Activated naive CD4-positive, alpha-beta T cell treated with anti-CD3 and anti-CD28 coated beads, Interleukin-2, amount 50 U/mL, for 24 hours (primary cell): ENCODE data around the gene ANKRD33B.
A peak's percentile ranks its signal among the peaks of the same experiment; 100 is the strongest.
"Not testable (repeated sequence)": the region's sequence is repeated elsewhere in the genome, so short reads cannot be mapped to it uniquely, and the experiment has no call there.

ENCODE experiments used
- H3K27ac Mint-ChIP-seq: one replicate; pipeline ENCODE4 v1.8.0; 2021; ENCODE audit warnings: mild to moderate bottlenecking, mixed read lengths
- H3K27me3 Mint-ChIP-seq: one replicate; pipeline ENCODE4 v1.8.0; 2021; ENCODE audit warnings: mixed read lengths
- H3K36me3 Mint-ChIP-seq: one replicate; pipeline ENCODE4 v1.8.0; 2021; ENCODE audit warnings: mixed read lengths
- H3K4me1 Mint-ChIP-seq: one replicate; pipeline ENCODE4 v1.8.0; 2021; ENCODE audit warnings: mixed read lengths
- H3K4me3 Mint-ChIP-seq: one replicate; pipeline ENCODE4 v1.8.0; 2021; ENCODE audit warnings: mild to moderate bottlenecking, mixed read lengths
- H3K9me3 Mint-ChIP-seq: one replicate; pipeline ENCODE4 v1.8.0; 2021; ENCODE audit warnings: mixed read lengths

ANKRD33B gene

GRCh38 chr5:10563110-10563944 lies 543 bp upstream of the ANKRD33B start:
- peaks cover 19% of the 10 kb centered on the region for H3K4me1 Mint-ChIP-seq
- H3K27me3 Mint-ChIP-seq = no peaks in the 10 kb centered on the region
- no peaks in the 10 kb centered on the region for H3K9me3 Mint-ChIP-seq
- no peak overlapping the region for H3K27ac Mint-ChIP-seq
- H3K4me3 Mint-ChIP-seq = peak overlapping the region; percentile 23
- no peaks in the 10 kb centered on the region for H3K36me3 Mint-ChIP-seq

DNA sequence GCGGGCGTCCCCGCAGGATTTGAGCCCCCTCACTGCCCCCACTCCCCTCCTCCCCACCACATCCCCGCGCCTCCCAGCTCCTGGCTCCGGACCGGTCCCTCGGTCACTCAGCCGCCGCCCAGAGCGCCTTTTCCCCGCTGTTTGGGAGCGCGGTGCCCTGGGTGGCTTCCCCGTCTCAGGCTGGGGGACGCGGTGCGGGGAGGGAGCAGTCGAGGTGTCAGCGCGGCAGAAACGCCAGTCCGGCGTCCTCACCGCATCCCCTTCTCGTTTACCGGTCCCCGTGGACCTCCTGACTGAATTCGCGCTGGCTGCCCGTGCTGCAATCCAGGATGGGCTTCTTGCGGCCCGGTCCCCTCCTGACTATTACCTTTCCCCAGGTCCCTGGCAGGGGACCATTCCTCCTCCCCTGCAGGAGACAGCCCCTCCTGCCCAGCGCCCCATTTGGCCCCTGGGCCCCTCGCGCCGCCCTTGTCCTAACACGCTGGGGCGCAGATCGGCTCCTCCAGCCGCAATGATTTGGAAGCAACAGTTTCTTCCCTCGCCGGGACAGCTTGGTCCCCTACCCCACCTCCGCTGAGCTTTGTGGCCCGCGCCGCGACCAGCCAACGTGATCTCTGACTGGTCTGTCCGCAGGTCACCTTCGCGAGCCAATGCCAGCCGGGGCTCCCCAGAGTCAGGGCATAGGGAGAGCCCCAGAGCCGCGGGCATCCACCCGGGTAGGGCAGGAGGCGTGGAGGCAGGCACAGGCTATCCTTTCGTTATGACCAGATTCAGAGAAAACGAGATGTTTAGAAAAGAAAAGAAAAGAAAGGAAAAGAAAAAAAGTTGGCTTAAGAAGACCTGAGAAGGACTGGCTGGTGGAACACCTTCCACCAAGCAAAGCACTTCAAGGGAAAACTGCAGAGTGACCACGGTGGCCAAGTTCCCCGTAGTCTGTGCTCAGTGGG lies 1.2 kb downstream of the ANKRD33B start:
- no peaks in the 10 kb centered on the region for H3K27me3 Mint-ChIP-seq
- H3K4me1 Mint-ChIP-seq = peaks cover 19% of the 10 kb centered on the region
- H3K36me3 Mint-ChIP-seq = no peaks in the 10 kb centered on the region
- H3K27ac Mint-ChIP-seq = peak overlapping the region; percentile 38
- H3K9me3 Mint-ChIP-seq = no peaks in the 10 kb centered on the region
- H3K4me3 Mint-ChIP-seq = peak overlapping the region; percentile 86

DNA sequence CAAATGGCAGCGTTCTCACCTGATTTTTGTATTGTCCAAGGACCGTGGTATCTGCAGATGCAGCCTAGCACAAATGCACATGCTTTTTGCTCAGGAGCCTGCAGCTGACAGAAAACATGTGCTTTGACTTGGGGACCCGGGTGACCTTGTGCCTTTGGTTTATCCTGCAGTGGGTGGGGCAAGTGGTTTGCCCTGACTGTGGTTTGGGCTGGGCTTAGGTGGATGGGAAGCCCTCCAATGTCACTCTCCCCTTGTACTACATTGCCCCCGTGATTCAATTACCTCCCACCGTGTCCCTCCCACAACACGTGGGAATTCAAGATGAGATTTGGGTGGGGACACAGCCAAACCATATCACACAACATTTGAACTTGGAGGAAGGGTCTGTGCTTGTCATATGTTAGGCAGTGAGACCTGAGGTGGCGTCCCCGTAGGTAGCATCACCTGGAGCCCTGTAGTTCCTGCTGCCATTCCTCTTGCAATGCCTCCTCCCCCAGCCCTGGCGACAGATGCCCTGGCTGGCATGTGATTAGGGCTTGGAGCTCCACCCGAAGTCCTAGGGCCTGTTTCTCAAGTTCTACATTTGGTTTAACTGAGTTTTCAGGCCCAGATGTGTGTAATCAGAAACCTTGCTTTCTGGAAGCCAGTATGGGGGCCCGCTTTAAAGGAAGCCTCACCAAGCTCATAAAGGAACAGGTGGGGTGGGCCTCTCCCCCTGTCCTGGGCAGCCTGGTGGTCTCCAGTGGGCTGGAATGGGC lies 2.1 kb downstream of the ANKRD33B start:
- Mint-ChIP-seq H3K9me3 (no peaks in the 10 kb centered on the region), H3K36me3 (no peaks in the 10 kb centered on the region), H3K4me3 (peak overlapping the region; percentile 86), H3K4me1 (peaks cover 19% of the 10 kb centered on the region), H3K27ac (peak overlapping the region; percentile 59), H3K27me3 (no peaks in the 10 kb centered on the region)

DNA sequence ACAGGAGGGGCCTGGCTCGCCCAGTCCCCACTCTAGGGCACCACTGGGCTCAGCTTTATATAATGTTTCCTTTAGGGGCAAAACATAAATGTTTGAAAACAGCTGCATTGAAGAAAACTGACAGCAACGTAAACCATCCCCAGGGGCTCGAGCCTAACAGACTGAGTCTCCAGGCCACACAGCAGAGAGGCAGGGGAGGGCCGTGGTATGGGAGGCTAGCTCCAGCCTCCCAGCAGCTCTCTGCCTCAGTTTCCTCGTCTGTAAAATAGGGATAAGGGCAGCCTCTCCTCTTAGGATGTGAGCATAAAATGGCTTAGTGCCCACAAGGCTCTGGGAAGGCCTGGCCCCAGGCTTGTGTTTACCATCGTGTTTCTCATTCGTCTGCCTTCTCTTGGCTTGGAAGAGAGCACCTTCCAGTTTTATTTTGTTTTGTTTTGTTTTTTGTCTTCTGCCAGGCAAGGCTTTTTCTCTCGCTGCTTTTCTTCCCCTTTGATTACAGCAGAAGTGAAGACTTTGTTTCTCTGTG lies 2.7 kb downstream of the ANKRD33B start:
- H3K4me1 Mint-ChIP-seq = peaks cover 19% of the 10 kb centered on the region
- no peaks in the 10 kb centered on the region for H3K9me3 Mint-ChIP-seq
- no peaks in the 10 kb centered on the region for H3K27me3 Mint-ChIP-seq
- no peaks in the 10 kb centered on the region for H3K36me3 Mint-ChIP-seq
- H3K4me3 Mint-ChIP-seq = no peak overlapping the region
- no peak overlapping the region for H3K27ac Mint-ChIP-seq

DNA sequence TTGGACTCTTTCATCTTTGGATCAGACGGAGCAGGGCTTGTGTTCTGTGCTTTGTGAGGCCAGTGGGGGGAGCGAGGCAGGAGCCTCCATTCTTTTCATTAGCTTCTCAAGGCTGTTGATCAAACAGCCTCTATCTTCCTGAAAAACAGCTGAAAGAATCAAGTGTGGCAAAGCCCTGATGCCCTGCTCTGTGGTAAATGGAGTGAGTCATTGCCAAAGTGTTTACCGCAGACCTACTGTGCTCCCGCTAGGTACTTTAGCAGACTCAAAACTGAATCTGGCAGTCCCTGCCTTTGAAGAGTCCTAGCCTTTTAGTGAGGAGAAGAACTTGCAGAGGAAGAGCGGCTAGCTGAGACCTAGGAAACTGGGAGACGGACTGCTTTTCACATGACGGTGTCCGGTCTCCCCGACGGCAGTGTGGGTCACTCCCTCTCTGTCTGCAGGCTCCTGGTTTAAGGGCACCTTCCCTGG lies 3.3 kb downstream of the ANKRD33B start:
- H3K9me3 Mint-ChIP-seq = no peaks in the 10 kb centered on the region
- H3K27ac Mint-ChIP-seq = no peak overlapping the region
- peaks cover 17% of the 10 kb centered on the region for H3K4me1 Mint-ChIP-seq
- no peak overlapping the region for H3K4me3 Mint-ChIP-seq
- no peaks in the 10 kb centered on the region for H3K36me3 Mint-ChIP-seq
- H3K27me3 Mint-ChIP-seq = no peaks in the 10 kb centered on the region

GRCh38 chr5:10567781-10568321 lies 4.0 kb downstream of the ANKRD33B start:
- peaks cover 14% of the 10 kb centered on the region for H3K4me1 Mint-ChIP-seq
- no peak overlapping the region for H3K4me3 Mint-ChIP-seq
- H3K27ac Mint-ChIP-seq = no peak overlapping the region

GRCh38 chr5:10570540-10570939 lies 6.7 kb downstream of the ANKRD33B start:
- not testable (repeated sequence) for H3K9me3 Mint-ChIP-seq, H3K4me1 Mint-ChIP-seq, H3K27me3 Mint-ChIP-seq, H3K36me3 Mint-ChIP-seq, H3K4me3 Mint-ChIP-seq, H3K27ac Mint-ChIP-seq

More at GRCh38 chr5:10567781-10568321, 4.0 kb downstream of the ANKRD33B start:
- Mint-ChIP-seq H3K36me3 (no peaks in the 10 kb centered on the region), H3K9me3 (no peaks in the 10 kb centered on the region), H3K27me3 (no peaks in the 10 kb centered on the region)

GRCh38 chr5:10572451-10572850 lies 8.6 kb downstream of the ANKRD33B start:
- H3K4me1 Mint-ChIP-seq = no peaks in the 10 kb centered on the region
- H3K4me3 Mint-ChIP-seq = no peak overlapping the region
- H3K27me3 Mint-ChIP-seq = no peaks in the 10 kb centered on the region
- H3K27ac Mint-ChIP-seq = no peak overlapping the region
- peaks cover 2% of the 10 kb centered on the region for H3K36me3 Mint-ChIP-seq
- H3K9me3 Mint-ChIP-seq = no peaks in the 10 kb centered on the region

GRCh38 chr5:10573487-10574145 lies 9.7 kb downstream of the ANKRD33B start:
- no peak overlapping the region for H3K4me3 Mint-ChIP-seq
- H3K4me1 Mint-ChIP-seq = peaks cover 5% of the 10 kb centered on the region
- H3K36me3 Mint-ChIP-seq = peaks cover 2% of the 10 kb centered on the region
- H3K9me3 Mint-ChIP-seq = no peaks in the 10 kb centered on the region
- no peaks in the 10 kb centered on the region for H3K27me3 Mint-ChIP-seq
- H3K27ac Mint-ChIP-seq = peak overlapping the region; percentile 12

GRCh38 chr5:10574879-10575278 lies 11.0 kb downstream of the ANKRD33B start:
- not testable (repeated sequence) for H3K27me3 Mint-ChIP-seq, H3K9me3 Mint-ChIP-seq, H3K27ac Mint-ChIP-seq, H3K36me3 Mint-ChIP-seq, H3K4me3 Mint-ChIP-seq
- H3K4me1 Mint-ChIP-seq = peaks cover 15% of the 10 kb centered on the region

DNA sequence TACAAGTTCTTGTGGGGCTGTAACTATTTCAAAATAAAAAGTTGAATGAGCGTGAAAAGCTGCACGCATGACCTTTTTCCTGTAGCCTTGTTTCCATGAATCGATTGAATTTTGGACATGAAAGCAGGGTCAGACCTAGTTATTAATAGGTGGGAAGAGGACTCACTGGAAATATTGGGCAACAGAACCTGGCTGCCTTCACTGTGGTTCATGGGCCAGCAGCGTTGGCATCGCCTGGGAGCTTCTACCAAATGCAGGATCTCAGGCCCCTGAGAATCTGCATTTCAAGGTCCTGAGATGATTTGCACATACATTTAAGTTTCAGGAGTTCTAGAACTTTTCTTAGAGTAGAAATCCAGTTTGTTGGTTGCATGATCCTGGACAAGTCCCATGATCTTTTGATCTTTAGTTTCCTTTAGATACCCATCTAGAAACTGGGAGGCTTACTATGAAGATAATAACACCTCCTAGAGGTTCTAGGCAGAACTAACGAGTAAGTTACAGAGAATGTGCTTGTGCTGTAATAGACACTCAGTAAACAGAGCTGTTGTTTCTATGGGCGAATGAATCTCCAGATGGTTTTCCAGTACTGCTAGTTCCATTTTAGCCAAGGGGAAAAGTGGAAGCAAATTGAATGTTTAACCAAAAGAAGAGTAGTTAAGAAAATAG lies 12.4 kb downstream of the ANKRD33B start:
- Mint-ChIP-seq H3K27me3 (no peaks in the 10 kb centered on the region), H3K27ac (no peak overlapping the region), H3K9me3 (no peaks in the 10 kb centered on the region), H3K4me1 (peaks cover 26% of the 10 kb centered on the region), H3K4me3 (no peak overlapping the region), H3K36me3 (peaks cover 2% of the 10 kb centered on the region)

DNA sequence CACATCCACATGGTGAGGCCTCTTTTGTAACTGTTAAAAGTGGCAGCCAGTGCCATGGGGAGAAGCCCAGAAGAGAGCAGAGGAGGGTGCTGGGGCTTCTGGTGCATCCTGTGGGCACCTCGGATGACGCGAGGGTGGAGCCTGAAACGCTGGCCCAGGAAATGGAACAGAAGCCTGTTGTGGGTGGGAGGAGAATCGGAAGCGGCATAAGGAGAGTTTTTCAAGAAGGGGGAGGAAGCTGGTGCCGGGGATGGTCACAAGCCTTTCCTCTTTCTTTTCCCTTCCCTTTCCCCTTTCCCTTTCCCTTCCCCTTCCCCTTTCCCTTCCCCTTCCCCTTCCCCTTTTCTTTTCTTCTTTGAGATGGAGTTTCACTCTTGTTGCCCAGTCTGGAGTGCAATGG lies 12.9 kb downstream of the ANKRD33B start:
- peaks cover 29% of the 10 kb centered on the region for H3K4me1 Mint-ChIP-seq
- no peak overlapping the region for H3K4me3 Mint-ChIP-seq
- no peaks in the 10 kb centered on the region for H3K9me3 Mint-ChIP-seq
- H3K27me3 Mint-ChIP-seq = no peaks in the 10 kb centered on the region
- H3K27ac Mint-ChIP-seq = no peak overlapping the region
- H3K36me3 Mint-ChIP-seq = peaks cover 2% of the 10 kb centered on the region

- Mint-ChIP-seq H3K4me1 (peaks cover 29% of the 10 kb centered on the region), H3K36me3 (peaks cover 2% of the 10 kb centered on the region), H3K27me3 (no peaks in the 10 kb centered on the region)
Observed at GRCh38 chr5:10577371-10578292, 13.8 kb downstream of the ANKRD33B start.

More at GRCh38 chr5:10577371-10578292, 13.8 kb downstream of the ANKRD33B start:
- Mint-ChIP-seq H3K9me3 (no peaks in the 10 kb centered on the region), H3K27ac (no peak overlapping the region), H3K4me3 (no peak overlapping the region)
